Ascending aorta (tissue), 2 donors: ENCODE measurements around the gene RBBP6. TPM values are rescaled to one million over a fixed set of nuclear protein-coding genes. Genes with fewer than 3 reads are reported as not detected.

ENCODE experiments used
- DNase-seq, 2 donors: peaks; one replicate each; pipeline ENCODE4 v3.0.0-alpha.2; 2019; ENCODE audit warnings: low spot score in 2 of 2
- H3K27ac ChIP-seq, 2 donors: fragments of 200-600 bp; sonication (generic); one replicate each; pipeline ENCODE4 v1.5.1; 2016 to 2017; ENCODE audit warnings: mild to moderate bottlenecking in 1 of 2
- H3K27me3 ChIP-seq: fragments of 200-600 bp; sonication (generic); one replicate; pipeline ENCODE4 v1.5.1; 2017
- H3K36me3 ChIP-seq, 2 donors: fragments of 200-600 bp; sonication (generic); one replicate each; pipeline ENCODE4 v1.5.1; 2016
- H3K4me1 ChIP-seq, 2 donors: fragments of 200-600 bp; sonication (generic); one replicate each; pipeline ENCODE4 v1.5.1; 2016 to 2017; ENCODE audit warnings: mild to moderate bottlenecking in 1 of 2
- H3K4me3 ChIP-seq, 2 donors: fragments of 200-600 bp; sonication (generic); one replicate each; pipeline ENCODE4 v1.5.1; 2016 to 2017; ENCODE audit warnings: mild to moderate bottlenecking in 1 of 2
- H3K9me3 ChIP-seq, 2 donors: fragments of 200-600 bp; sonication (generic); one replicate each; pipeline ENCODE4 v1.5.1; 2016
- intact Hi-C: fragments of 100-400 bp; cut with DNase I; formaldehyde crosslinking; loops from one replicate; pipeline ENCODE4 v1.15.1; 2023
- total RNA-seq: library from RNA; depleted of rRNA; stranded (reverse); fragments of >200 nt; gene quantifications from one replicate; pipeline ENCODE4 v1.1.0, GENCODE V29; 2016
- TF ChIP-seq, protein P1 (sequence below), 3 experiments: fragments of 200-600 bp in 2 of 3; fragments of 450-650 bp in 1 of 3; sonication (generic) in 2 of 3; IDR thresholded peaks; one replicate each; pipeline ENCODE4 v1.5.1; 2016 to 2019; ENCODE audit warnings: antibody characterized with exemption in 3 of 3, mild to moderate bottlenecking in 1 of 3, moderate library complexity in 1 of 3

RBBP6 gene
- total RNA-seq, 1 donor from 2014 or later: 96.1 TPM

DNA sequence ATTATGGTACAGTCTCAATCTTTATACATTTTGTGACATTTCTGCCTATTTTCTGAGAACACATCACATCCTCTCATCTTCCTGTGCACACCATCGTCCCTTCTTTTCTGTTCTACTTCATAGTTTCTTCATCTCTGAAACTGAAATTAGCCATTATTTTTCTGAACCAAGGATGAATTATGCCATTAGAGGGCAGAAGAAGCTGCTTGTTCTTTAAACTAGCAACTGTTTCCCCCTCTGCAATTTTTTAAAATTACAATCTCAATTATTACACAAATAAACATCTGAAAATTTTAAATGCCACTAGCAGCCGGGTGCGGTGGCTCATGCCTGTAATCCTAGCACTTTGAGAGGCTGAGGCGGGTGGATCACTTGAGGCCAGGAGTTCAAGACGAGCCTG is 41.3 kb downstream of the RBBP6 start:
- Histone ChIP-seq H3K9me3 (no peaks in the 10 kb centered on the region), H3K27ac (no peak overlapping the region), H3K27me3 (no peaks in the 10 kb centered on the region), H3K36me3 (no peaks in the 10 kb centered on the region), H3K4me1 (no peaks in the 10 kb centered on the region), H3K4me3 (no peak overlapping the region)
- TF ChIP-seq, protein P1, sequence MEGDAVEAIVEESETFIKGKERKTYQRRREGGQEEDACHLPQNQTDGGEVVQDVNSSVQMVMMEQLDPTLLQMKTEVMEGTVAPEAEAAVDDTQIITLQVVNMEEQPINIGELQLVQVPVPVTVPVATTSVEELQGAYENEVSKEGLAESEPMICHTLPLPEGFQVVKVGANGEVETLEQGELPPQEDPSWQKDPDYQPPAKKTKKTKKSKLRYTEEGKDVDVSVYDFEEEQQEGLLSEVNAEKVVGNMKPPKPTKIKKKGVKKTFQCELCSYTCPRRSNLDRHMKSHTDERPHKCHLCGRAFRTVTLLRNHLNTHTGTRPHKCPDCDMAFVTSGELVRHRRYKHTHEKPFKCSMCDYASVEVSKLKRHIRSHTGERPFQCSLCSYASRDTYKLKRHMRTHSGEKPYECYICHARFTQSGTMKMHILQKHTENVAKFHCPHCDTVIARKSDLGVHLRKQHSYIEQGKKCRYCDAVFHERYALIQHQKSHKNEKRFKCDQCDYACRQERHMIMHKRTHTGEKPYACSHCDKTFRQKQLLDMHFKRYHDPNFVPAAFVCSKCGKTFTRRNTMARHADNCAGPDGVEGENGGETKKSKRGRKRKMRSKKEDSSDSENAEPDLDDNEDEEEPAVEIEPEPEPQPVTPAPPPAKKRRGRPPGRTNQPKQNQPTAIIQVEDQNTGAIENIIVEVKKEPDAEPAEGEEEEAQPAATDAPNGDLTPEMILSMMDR (IDR thresholded peaks at IDR 0.05): peak; percentile 27 to 64 (median 40)
- no peak for DNase-seq
- intact Hi-C loops: loop anchor here (10.0 kb wide), 1 partner anchor 64 kb away; no protein-coding TSS in a partner anchor

DNA sequence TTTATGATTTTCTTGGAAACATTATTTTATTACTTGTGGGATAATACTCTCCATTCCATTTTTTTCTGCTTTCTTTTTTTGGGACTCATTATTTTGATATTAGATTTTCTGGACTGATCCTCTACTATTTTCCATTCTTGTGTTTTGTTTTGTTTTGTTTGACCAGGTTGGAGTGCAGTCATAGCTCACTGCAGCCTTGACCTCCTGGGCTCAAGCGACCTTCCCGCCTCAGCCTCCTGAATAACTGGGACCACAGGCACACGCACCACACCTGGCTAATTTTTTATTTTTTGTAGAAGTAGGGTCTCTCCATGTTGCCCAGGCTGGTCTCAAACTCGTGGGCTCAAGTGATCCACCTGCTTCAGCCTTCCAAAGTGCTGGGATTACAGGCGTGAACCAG is 44.1 kb downstream of the RBBP6 start:
- Histone ChIP-seq H3K27me3 (no peaks in the 10 kb centered on the region), H3K9me3 (no peaks in the 10 kb centered on the region), H3K27ac (no peak overlapping the region), H3K4me1 (no peaks in the 10 kb centered on the region), H3K4me3 (no peak overlapping the region), H3K36me3 (no peaks in the 10 kb centered on the region)
- DNase-seq: no peak
- TF ChIP-seq, protein P1 (IDR thresholded peaks at IDR 0.05): no peak
- intact Hi-C loops: loop anchor here (10.0 kb wide), 1 partner anchor 61 kb away; no protein-coding TSS in a partner anchor

DNA sequence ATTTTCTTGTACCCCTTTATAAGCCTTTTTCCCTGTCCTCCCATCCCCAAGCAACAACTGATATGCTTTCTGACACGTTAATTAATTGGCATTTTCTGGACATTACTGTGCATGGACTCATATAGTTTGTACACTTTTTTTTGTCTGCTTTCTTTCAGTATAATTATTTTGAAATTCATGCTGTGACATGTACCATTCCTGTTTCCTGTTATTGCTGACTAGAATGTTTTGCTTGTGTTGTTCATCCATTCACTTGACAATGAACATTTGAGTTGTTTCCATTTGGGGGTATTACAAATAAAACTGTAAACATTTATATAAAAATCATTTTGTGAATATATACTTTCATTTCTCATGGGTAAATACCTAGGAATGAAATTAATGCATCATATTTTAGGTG is 50.6 kb downstream of the RBBP6 start:
- Histone ChIP-seq H3K36me3 (no peaks in the 10 kb centered on the region), H3K27me3 (no peaks in the 10 kb centered on the region), H3K9me3 (no peaks in the 10 kb centered on the region), H3K27ac (no peak overlapping the region), H3K4me1 (no peaks in the 10 kb centered on the region), H3K4me3 (no peak overlapping the region)
- intact Hi-C loops: loop anchor here (10.0 kb wide), 1 partner anchor 55 kb away; no protein-coding TSS in a partner anchor
- TF ChIP-seq, protein P1 (IDR thresholded peaks at IDR 0.05): no peak
- DNase-seq: no peak

DNA sequence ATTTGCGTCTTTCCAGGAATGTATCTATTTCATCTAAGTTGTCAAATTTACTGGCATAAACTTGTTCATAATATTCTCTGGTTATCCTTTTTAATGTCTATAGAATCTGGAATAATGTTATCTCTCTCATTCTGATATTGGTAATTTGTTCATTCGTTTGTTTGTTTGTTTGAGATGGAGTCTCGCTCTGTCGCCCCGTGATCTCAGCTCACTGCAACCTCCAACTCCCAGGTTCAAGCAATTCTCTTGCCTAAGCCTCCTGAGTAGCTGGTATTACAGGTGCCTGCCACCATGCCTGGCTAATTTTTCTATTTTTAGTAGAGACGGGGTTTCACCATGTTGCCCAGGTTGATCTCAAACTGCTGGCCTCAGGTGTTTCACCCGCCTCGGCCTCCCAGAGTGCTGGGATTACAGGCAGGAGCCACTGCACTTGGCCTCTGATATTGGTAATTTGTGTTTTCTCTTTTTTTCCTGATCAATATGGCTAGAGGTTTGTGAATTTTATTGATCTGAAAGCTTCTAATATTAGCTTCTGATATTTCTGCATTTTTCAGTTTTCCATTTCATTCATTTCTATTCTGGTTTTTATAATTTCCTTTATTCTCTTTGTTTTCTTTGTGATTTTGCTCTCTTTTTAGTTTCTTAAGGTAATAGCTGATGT is 59.5 kb downstream of the RBBP6 start:
- no peaks in the 10 kb centered on the region for H3K4me1 ChIP-seq
- H3K4me3 ChIP-seq: no peak overlapping the region
- H3K9me3 ChIP-seq: no peaks in the 10 kb centered on the region
- no peak overlapping the region for H3K27ac ChIP-seq
- TF ChIP-seq, protein P1 (IDR thresholded peaks at IDR 0.05): no peak
- intact Hi-C loops: no loop called here
- no peaks in the 10 kb centered on the region for H3K27me3 ChIP-seq
- no peaks in the 10 kb centered on the region for H3K36me3 ChIP-seq
- no peak for DNase-seq

DNA sequence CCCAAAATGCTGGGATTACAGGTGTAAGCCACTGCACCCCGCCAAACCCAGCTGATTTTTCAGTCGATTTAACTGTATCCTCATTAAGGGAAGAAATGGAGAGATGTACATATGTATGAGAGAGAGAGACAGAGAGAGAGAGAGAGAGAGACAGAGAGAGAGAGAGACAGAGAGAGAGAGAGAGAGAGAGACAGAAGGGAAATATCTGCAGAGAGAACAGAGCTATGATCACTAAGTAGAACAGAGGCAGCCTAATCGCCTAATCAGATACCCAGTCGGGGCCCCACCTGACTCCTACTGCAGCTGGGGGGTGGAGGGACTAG is 70.0 kb downstream of the RBBP6 start:
- H3K4me1 ChIP-seq: peaks cover 0 to 7% of the 10 kb centered on the region in 2 donors
- intact Hi-C loops: no loop called here
- no peak overlapping the region for H3K27ac ChIP-seq
- peak overlapping the region in 1 of 2 donors; percentile 62 for H3K4me3 ChIP-seq
- H3K36me3 ChIP-seq: no peaks in the 10 kb centered on the region
- no peak for DNase-seq
- TF ChIP-seq, protein P1 (IDR thresholded peaks at IDR 0.05): no peak
- H3K9me3 ChIP-seq: no peaks in the 10 kb centered on the region
- H3K27me3 ChIP-seq: no peaks in the 10 kb centered on the region
